NCI-H1048 (cell line): ENCODE results near the gene ACSL1.

Experiments used
- DNase-seq: peaks from one replicate; lab custom pipeline; 2025; lab: John Stamatoyannopoulos, UW

Gene ACSL1

GRCh38 chr4:184719407-184719806 is 106.4 kb downstream of the ACSL1 start:
- no peak for DNase-seq

GRCh38 chr4:184715526-184715925 is 110.2 kb downstream of the ACSL1 start:
- DNase-seq = no peak

GRCh38 chr4:184713887-184714286 is 111.9 kb downstream of the ACSL1 start:
- DNase-seq = no peak

GRCh38 chr4:184712322-184712721 is 113.4 kb downstream of the ACSL1 start:
- no peak for DNase-seq

- no peak for DNase-seq
Measured at GRCh38 chr4:184706453-184706852, 119.3 kb downstream of the ACSL1 start.

GRCh38 chr4:184705692-184706091 is 120.1 kb downstream of the ACSL1 start:
- DNase-seq = no peak
